Neural progenitor cell (in vitro differentiated cells): ENCODE data around the gene TSPAN5. TPM values are rescaled to one million over a fixed set of nuclear protein-coding genes. Genes with fewer than 3 reads are reported as not detected.

Experiments used
- DNase-seq: peaks from one replicate; pipeline ENCODE4 v3.0.0-alpha.2; 2016; ENCODE audit warnings: low spot score
- H2AFZ ChIP-seq: fragments of 200-600 bp; sonication (generic); replicated peaks from 2 replicates; pipeline ENCODE4 v1.6.1; 2016; ENCODE audit warnings: antibody characterized with exemption
- H3F3A ChIP-seq: fragments of 200-600 bp; sonication (generic); 2 replicates; pipeline ENCODE4 v1.6.1; 2016; ENCODE audit warnings: antibody characterized with exemption, low read depth
- H3K27ac ChIP-seq: fragments of 200-600 bp; sonication (generic); 2 replicates; pipeline ENCODE4 v1.5.1; 2016; ENCODE audit warnings: mild to moderate bottlenecking
- H3K27me3 ChIP-seq: fragments of 200-600 bp; sonication (generic); 2 replicates; pipeline ENCODE4 v1.6.1; 2016; ENCODE audit warnings: mild to moderate bottlenecking, moderate library complexity
- H3K36me3 ChIP-seq: fragments of 200-600 bp; sonication (generic); 2 replicates; pipeline ENCODE4 v1.5.1; 2016
- H3K4me1 ChIP-seq: fragments of 200-600 bp; sonication (generic); 2 replicates; pipeline ENCODE4 v1.6.1; 2016; ENCODE audit warnings: mixed run types
- H3K4me2 ChIP-seq: fragments of 200-600 bp; sonication (generic); 2 replicates; pipeline ENCODE4 v1.6.1; 2016
- H3K4me3 ChIP-seq: fragments of 200-600 bp; sonication (generic); 2 replicates; pipeline ENCODE4 v1.5.1; 2016
- H3K79me2 ChIP-seq: fragments of 200-600 bp; sonication (generic); 2 replicates; pipeline ENCODE4 v1.6.1; 2016; ENCODE audit warnings: low read depth
- H3K9ac ChIP-seq: fragments of 200-600 bp; sonication (generic); 2 replicates; pipeline ENCODE4 v1.6.1; 2016
- H3K9me3 ChIP-seq: fragments of 200-600 bp; sonication (generic); 2 replicates; pipeline ENCODE4 v1.5.1; 2016; ENCODE audit warnings: low read depth
- H4K20me1 ChIP-seq: fragments of 200-600 bp; sonication (generic); 2 replicates; pipeline ENCODE4 v1.6.1; 2016; ENCODE audit warnings: low read depth
- H3K27ac Mint-ChIP-seq: 3 replicates; pipeline ENCODE4 v1.8.0; 2021; ENCODE audit warnings: mixed read lengths
- H3K27me3 Mint-ChIP-seq: 2 replicates; pipeline ENCODE4 v1.8.0; 2022; ENCODE audit warnings: low read depth, mild to moderate bottlenecking, inconsistent platforms, moderate library complexity, mixed read lengths; ENCODE audit not compliant: insufficient read depth
- H3K36me3 Mint-ChIP-seq: 3 replicates; pipeline ENCODE4 v1.8.0; 2021; ENCODE audit warnings: mixed read lengths
- H3K4me1 Mint-ChIP-seq: 3 replicates; pipeline ENCODE4 v1.8.0; 2021; ENCODE audit warnings: mixed read lengths
- H3K4me3 Mint-ChIP-seq: 3 replicates; pipeline ENCODE4 v1.8.0; 2021; ENCODE audit warnings: mild to moderate bottlenecking, moderate library complexity, mixed read lengths
- H3K9me3 Mint-ChIP-seq: 3 replicates; pipeline ENCODE4 v1.8.0; 2020; ENCODE audit warnings: mixed read lengths
- CTCF ChIP-seq: fragments of 200-600 bp; sonication (generic); IDR thresholded peaks from 2 replicates; pipeline ENCODE4 v1.5.1; 2017; ENCODE audit warnings: antibody characterized with exemption, mild to moderate bottlenecking
- EZH2 ChIP-seq: fragments of 200-600 bp; sonication (generic); IDR thresholded peaks from 2 replicates; pipeline ENCODE4 v1.6.1; 2017; ENCODE audit warnings: antibody characterized with exemption, mild to moderate bottlenecking, moderate library complexity
- EZH2phosphoT487 ChIP-seq: fragments of 200-600 bp; sonication (generic); IDR thresholded peaks from 2 replicates; pipeline ENCODE4 v1.6.1; 2017; ENCODE audit warnings: antibody characterized with exemption
- total RNA-seq: library from RNA; depleted of rRNA; stranded (reverse); fragments of >200 nt; gene quantifications from 2 replicates; pipeline ENCODE4 v1.2.3, GENCODE V29; 2015; ENCODE audit warnings: low replicate concordance

Gene TSPAN5
- total RNA-seq, 1 donor from 2014 or later = 34.9 TPM

- peaks cover 6% of the 10 kb centered on the region for H3K9me3 Mint-ChIP-seq
- no peaks in the 10 kb centered on the region for H3K36me3 Mint-ChIP-seq
- Histone ChIP-seq H3K27ac (no peak overlapping the region), H3K36me3 (no peaks in the 10 kb centered on the region), H3K27me3 (no peaks in the 10 kb centered on the region), H3K4me1 (peaks cover 5% of the 10 kb centered on the region), H4K20me1 (no peaks in the 10 kb centered on the region), H3K79me2 (peaks cover 14% of the 10 kb centered on the region), H2AFZ (no peak overlapping the region), H3K9me3 (no peaks in the 10 kb centered on the region), H3K9ac (no peak overlapping the region), H3K4me2 (no peak overlapping the region), H3K4me3 (no peak overlapping the region), H3F3A (peaks cover 5% of the 10 kb centered on the region)
- DNase-seq = no peak
- no peak overlapping the region for H3K4me3 Mint-ChIP-seq
- H3K27ac Mint-ChIP-seq = no peak overlapping the region
- peaks cover 18% of the 10 kb centered on the region for H3K4me1 Mint-ChIP-seq
- TF ChIP-seq EZH2phosphoT487 (no peak), CTCF (no peak), EZH2 (no peak)
- peaks cover 2% of the 10 kb centered on the region for H3K27me3 Mint-ChIP-seq
Measured at GRCh38 chr4:98542011-98542410, 116.4 kb downstream of the TSPAN5 start.

GRCh38 chr4:98540803-98541202, 117.6 kb downstream of the TSPAN5 start:
- Histone ChIP-seq H3K27me3 (no peaks in the 10 kb centered on the region), H4K20me1 (no peaks in the 10 kb centered on the region), H3K4me1 (peaks cover 12% of the 10 kb centered on the region), H3K9me3 (no peaks in the 10 kb centered on the region), H2AFZ (no peak overlapping the region), H3K79me2 (peaks cover 14% of the 10 kb centered on the region), H3F3A (peaks cover 3% of the 10 kb centered on the region), H3K27ac (no peak overlapping the region), H3K9ac (no peak overlapping the region), H3K4me2 (no peak overlapping the region), H3K36me3 (no peaks in the 10 kb centered on the region), H3K4me3 (no peak overlapping the region)
- Mint-ChIP-seq H3K27me3 (peaks cover 2% of the 10 kb centered on the region), H3K27ac (no peak overlapping the region), H3K9me3 (peaks cover 9% of the 10 kb centered on the region), H3K4me1 (peaks cover 14% of the 10 kb centered on the region), H3K4me3 (no peak overlapping the region), H3K36me3 (peaks cover under 1% of the 10 kb centered on the region)
- no peak for DNase-seq
- TF ChIP-seq CTCF = no peak
- TF ChIP-seq EZH2phosphoT487 = no peak
- TF ChIP-seq EZH2 = no peak

GRCh38 chr4:98539741-98540140, 118.7 kb downstream of the TSPAN5 start:
- H3K4me1 ChIP-seq = peaks cover 12% of the 10 kb centered on the region
- Mint-ChIP-seq H3K4me3 (no peak overlapping the region), H3K36me3 (peaks cover 3% of the 10 kb centered on the region), H3K27me3 (peaks cover 2% of the 10 kb centered on the region), H3K4me1 (peaks cover 9% of the 10 kb centered on the region), H3K27ac (no peak overlapping the region), H3K9me3 (peaks cover 14% of the 10 kb centered on the region)
- TF ChIP-seq EZH2phosphoT487 (no peak), EZH2 (no peak), CTCF (no peak)
- DNase-seq = no peak
- no peaks in the 10 kb centered on the region for H4K20me1 ChIP-seq
- no peak overlapping the region for H3K4me2 ChIP-seq
- no peak overlapping the region for H3K4me3 ChIP-seq
- H3K27me3 ChIP-seq = no peaks in the 10 kb centered on the region
- H3K9ac ChIP-seq = no peak overlapping the region
- H3F3A ChIP-seq = peaks cover 3% of the 10 kb centered on the region
- H3K9me3 ChIP-seq = no peaks in the 10 kb centered on the region
- no peak overlapping the region for H2AFZ ChIP-seq
- no peaks in the 10 kb centered on the region for H3K36me3 ChIP-seq
- H3K27ac ChIP-seq = no peak overlapping the region
- peaks cover 9% of the 10 kb centered on the region for H3K79me2 ChIP-seq
